ENCODE measurements around the gene TRIO.

The TRIO gene

GRCh38 chr5:14495301-14495700, 352.2 kb downstream of the TRIO start:
- DNase-seq (ENCODE audit: low read depth) = no peak
- no peak for TF ChIP-seq CTCF (IDR thresholded peaks at IDR 0.05; ENCODE audit: control insufficient read depth, extremely low read depth, insufficient read depth)

GRCh38 chr5:14497311-14497710, 354.2 kb downstream of the TRIO start:
- no peak for TF ChIP-seq CTCF (IDR thresholded peaks at IDR 0.05; ENCODE audit: control insufficient read depth, extremely low read depth, insufficient read depth)
- no peak overlapping the region for H3K4me3 ChIP-seq (ENCODE audit: low read depth, low read length)
- no peak for DNase-seq (ENCODE audit: low read depth)

More at GRCh38 chr5:14495301-14495700, 352.2 kb downstream of the TRIO start:
- H3K4me3 ChIP-seq (ENCODE audit: low read depth, low read length) = no peak overlapping the region

- no peak for TF ChIP-seq CTCF (IDR thresholded peaks at IDR 0.05; ENCODE audit: control insufficient read depth, extremely low read depth, insufficient read depth)
- DNase-seq (ENCODE audit: low read depth) = no peak
- H3K4me3 ChIP-seq (ENCODE audit: low read depth, low read length) = no peak overlapping the region
Measured at GRCh38 chr5:14501353-14502293, 358.5 kb downstream of the TRIO start.

GRCh38 chr5:14502294-14502690, 359.1 kb downstream of the TRIO start:
- no peak for DNase-seq (ENCODE audit: low read depth)
- TF ChIP-seq CTCF (IDR thresholded peaks at IDR 0.05; ENCODE audit: control insufficient read depth, extremely low read depth, insufficient read depth) = no peak
- H3K4me3 ChIP-seq (ENCODE audit: low read depth, low read length) = no peak overlapping the region

- no peak for DNase-seq (ENCODE audit: low read depth)
- no peak for TF ChIP-seq CTCF (IDR thresholded peaks at IDR 0.05; ENCODE audit: control insufficient read depth, extremely low read depth, insufficient read depth)
- H3K4me3 ChIP-seq (ENCODE audit: low read depth, low read length) = no peak overlapping the region
Measured at GRCh38 chr5:14503017-14503680, 360.0 kb downstream of the TRIO start.

- no peak for TF ChIP-seq CTCF (IDR thresholded peaks at IDR 0.05; ENCODE audit: control insufficient read depth, extremely low read depth, insufficient read depth)
- no peak overlapping the region for H3K4me3 ChIP-seq (ENCODE audit: low read depth, low read length)
- no peak for DNase-seq (ENCODE audit: low read depth)
Measured at GRCh38 chr5:14503681-14504331, 360.7 kb downstream of the TRIO start.
